GM12873 (cell line): ENCODE results near the gene CD99L2.

ENCODE experiments used
- TF ChIP-seq, protein P1 (sequence below): IDR thresholded peaks from 2 replicates; pipeline ENCODE4 v1.5.1; 2012; ENCODE audit warnings: low read depth, mild to moderate bottlenecking, moderate library complexity, low read length, control low read depth; ENCODE audit not compliant: insufficient read depth; ENCODE audit errors: missing control alignments

The CD99L2 gene

DNA sequence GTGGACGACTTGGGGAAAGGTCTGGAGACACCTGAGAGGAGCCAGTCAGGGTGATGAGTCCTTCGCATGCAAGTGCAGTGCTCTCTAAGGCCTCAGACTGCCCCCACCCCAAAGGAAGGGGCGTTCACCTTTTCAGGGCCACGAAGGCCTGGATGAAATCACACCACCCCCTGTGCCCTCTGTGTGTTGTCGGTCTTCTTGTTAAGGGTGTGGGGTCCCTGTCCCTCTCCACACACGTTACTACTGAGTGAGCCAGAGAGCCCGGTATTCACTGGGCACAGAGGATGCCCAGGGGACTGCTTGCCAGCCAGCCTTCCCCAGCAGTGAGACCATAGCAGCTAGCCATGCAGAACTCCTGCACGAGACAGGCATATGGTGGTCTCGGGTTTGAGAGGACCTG, 133.2 kb downstream of the CD99L2 start:
- TF ChIP-seq, protein P1, sequence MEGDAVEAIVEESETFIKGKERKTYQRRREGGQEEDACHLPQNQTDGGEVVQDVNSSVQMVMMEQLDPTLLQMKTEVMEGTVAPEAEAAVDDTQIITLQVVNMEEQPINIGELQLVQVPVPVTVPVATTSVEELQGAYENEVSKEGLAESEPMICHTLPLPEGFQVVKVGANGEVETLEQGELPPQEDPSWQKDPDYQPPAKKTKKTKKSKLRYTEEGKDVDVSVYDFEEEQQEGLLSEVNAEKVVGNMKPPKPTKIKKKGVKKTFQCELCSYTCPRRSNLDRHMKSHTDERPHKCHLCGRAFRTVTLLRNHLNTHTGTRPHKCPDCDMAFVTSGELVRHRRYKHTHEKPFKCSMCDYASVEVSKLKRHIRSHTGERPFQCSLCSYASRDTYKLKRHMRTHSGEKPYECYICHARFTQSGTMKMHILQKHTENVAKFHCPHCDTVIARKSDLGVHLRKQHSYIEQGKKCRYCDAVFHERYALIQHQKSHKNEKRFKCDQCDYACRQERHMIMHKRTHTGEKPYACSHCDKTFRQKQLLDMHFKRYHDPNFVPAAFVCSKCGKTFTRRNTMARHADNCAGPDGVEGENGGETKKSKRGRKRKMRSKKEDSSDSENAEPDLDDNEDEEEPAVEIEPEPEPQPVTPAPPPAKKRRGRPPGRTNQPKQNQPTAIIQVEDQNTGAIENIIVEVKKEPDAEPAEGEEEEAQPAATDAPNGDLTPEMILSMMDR = no peak

DNA sequence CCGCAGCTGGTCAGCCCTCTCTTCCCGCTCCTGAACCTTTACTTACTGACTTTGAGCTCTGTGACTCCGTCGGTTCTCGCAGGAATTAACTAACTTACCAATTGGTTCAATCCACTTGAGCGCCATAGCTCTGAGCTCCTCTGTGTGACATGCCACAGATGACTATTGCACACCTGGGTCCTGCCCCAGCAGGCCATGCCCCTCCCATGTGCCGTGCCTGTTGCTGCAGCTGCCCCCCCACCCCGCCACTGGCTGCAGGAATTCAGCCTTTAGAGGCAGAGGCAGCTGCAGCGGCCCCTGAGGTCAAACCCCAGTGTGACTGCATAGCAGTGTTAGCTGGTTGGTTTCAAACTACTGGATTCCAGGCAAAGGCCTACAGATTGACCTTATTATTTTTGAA, 134.7 kb downstream of the CD99L2 start:
- TF ChIP-seq, protein P1 = no peak

GRCh38 chrX:150763303-150763797, 135.1 kb downstream of the CD99L2 start:
- TF ChIP-seq, protein P1 = no peak

GRCh38 chrX:150762258-150763165, 136.0 kb downstream of the CD99L2 start:
- TF ChIP-seq, protein P1 = no peak

DNA sequence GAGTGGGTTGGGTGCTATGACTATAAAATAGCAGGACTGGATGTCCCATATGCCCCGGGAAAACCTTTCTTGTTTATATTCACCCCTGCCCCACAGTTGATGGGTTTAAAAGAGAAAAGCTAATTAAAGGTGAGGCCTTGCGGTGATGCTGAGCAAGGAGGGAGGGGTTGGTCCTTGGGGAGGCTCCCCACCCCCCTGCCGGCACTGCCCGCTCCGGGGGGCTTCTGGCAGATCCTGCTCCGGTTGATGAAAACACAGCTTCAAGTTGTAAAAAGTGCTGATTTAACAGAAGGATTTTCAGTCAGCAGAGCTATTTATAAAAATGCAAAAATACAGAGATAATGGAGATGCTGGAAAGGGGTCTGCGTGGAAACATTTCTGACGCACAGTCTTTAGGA, 136.7 kb downstream of the CD99L2 start:
- TF ChIP-seq, protein P1 = no peak

DNA sequence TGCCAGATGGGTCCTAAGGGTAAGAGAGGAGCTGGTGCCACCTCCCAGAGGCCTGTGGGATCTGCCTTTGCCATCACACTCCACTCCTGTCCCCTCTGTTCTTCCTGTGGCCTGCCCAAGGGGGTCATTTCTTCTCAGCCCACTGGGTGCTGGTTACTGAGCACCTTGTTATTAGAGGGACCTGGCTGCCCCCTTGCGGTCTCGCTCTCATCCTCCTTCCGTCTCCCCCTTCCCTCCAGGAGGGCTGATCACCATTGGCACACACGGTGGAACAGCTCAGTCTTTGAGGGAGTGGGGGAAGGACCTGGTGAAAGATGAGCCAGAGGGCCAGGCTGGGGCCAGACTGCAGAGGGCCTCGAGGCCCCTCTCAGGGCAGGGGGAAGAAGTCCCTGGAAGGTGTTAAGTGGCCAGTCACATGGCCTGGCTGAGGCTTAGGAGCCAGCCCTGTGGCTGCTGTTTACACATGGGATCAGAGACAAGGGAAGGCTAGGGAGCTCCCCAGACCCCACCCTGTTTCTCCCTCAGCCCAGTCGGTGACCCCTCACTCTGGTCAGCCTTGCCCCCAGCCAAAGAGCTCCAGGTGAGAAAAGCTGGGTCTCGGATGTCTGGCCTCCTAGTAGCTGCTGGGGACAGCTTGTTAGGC, 137.2 kb downstream of the CD99L2 start:
- TF ChIP-seq, protein P1 = no peak
